HCT116 (cell line): ENCODE results near the gene LCMT1.

Experiments
- CTCF ChIP-seq, 3 experiments: fragments of 200-600 bp in 1 of 3; sonication (generic) in 1 of 3; IDR thresholded peaks in 2 of 3; conservative IDR thresholded peaks in 1 of 3; 2 replicates each; pipeline ENCODE4 v1.5.1; 2012 to 2017; ENCODE audit warnings: low read depth in 2 of 3, low read length in 2 of 3, antibody characterized with exemption in 1 of 3, borderline replicate concordance in 1 of 3, control low read depth in 1 of 3, mild to moderate bottlenecking in 1 of 3, mixed read lengths in 1 of 3, mixed run types in 1 of 3, moderate library complexity in 1 of 3; ENCODE audit not compliant: insufficient read depth in 1 of 3
- MAX ChIP-seq: IDR thresholded peaks from 2 replicates; pipeline ENCODE4 v1.6.1; 2012
- POLR2A ChIP-seq: IDR thresholded peaks from 2 replicates; pipeline ENCODE4 v1.7.0; 2011; ENCODE audit warnings: borderline replicate concordance; ENCODE audit not compliant: insufficient read depth, insufficient read length; ENCODE audit errors: extremely low read depth

GRCh38 chr16:25097276-25097975 lies 14.1 kb upstream of the LCMT1 start:
- TF ChIP-seq POLR2A (no peak), CTCF (IDR thresholded peaks at IDR 0.05 in 2 of 3, conservative IDR thresholded peaks at IDR 0.05 in 1 of 3; ENCODE audit: borderline replicate concordance in 1 of 3, insufficient read depth in 1 of 3, low read depth in 2 of 3, low read length in 2 of 3) (no peak), MAX (no peak)
